ENCODE results near the gene ENTPD8.
"Not testable (repeated sequence)": the region's sequence is repeated elsewhere in the genome, so short reads cannot be mapped to it uniquely, and the experiment has no call there.

Gene ENTPD8

GRCh38 chr9:137411645-137412380 lies 29.3 kb downstream of the ENTPD8 start:
- no peak for DNase-seq (ENCODE audit: low spot score)

GRCh38 chr9:137411260-137411644 lies 29.9 kb downstream of the ENTPD8 start:
- no peak for DNase-seq (ENCODE audit: low spot score)

DNA sequence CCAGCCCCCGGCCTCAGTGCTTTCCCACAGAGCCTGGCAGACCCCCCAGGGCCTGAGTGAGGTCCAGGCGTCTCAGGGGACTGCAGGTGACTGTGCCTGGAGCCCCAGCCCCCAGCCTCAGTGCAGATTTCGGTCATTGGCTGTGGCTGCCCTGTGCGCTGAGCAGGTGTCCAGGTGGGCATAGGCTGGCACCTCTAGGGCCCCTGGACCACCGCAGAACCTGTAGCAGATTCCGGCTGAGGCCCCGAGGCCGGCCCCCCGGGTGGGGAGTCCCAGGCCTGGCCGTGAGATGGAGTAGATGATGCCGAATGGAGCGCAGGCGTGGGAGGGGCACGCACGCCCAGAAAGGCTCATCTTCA lies 30.3 kb downstream of the ENTPD8 start:
- DNase-seq (ENCODE audit: low spot score) = no peak

DNA sequence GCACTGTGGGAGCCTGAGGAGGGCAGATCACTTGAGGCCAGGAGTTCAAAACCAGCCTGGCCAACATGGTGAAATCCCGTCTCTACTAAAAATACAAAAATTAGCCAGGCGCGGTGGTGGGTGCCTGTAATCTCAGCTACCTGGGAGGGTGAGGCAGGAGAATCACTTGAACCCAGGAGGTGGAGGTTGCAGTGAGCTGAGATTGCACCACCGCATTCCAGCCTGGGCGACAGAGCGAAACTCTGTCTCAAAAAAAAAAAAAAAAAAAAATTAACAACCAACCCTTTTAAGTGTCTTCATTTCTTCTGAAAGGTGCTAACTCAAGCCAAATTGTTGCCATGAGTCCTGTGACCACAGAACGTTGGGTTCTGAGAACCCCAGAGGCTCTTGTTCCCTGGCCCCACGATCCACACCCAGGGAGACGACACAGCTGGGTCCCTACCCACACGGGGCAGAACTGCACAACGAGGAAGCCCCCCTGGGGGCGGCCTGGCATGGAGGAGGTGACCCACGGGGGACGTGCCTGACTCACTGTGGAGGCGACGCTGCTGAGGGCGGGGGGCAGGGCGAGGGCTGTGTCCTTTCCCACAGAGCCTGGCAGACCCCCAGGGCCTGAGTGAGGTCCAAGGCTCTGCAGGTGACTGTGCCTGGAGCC lies 30.8 kb downstream of the ENTPD8 start:
- DNase-seq (ENCODE audit: low spot score) = not testable (repeated sequence)

- no peak for DNase-seq (ENCODE audit: low spot score)
Observed at GRCh38 chr9:137409515-137409914, 31.6 kb downstream of the ENTPD8 start.

GRCh38 chr9:137408651-137409405 lies 32.3 kb downstream of the ENTPD8 start:
- no peak for DNase-seq (ENCODE audit: low spot score)

GRCh38 chr9:137407590-137408300 lies 33.4 kb downstream of the ENTPD8 start:
- DNase-seq (ENCODE audit: low spot score) = no peak

DNA sequence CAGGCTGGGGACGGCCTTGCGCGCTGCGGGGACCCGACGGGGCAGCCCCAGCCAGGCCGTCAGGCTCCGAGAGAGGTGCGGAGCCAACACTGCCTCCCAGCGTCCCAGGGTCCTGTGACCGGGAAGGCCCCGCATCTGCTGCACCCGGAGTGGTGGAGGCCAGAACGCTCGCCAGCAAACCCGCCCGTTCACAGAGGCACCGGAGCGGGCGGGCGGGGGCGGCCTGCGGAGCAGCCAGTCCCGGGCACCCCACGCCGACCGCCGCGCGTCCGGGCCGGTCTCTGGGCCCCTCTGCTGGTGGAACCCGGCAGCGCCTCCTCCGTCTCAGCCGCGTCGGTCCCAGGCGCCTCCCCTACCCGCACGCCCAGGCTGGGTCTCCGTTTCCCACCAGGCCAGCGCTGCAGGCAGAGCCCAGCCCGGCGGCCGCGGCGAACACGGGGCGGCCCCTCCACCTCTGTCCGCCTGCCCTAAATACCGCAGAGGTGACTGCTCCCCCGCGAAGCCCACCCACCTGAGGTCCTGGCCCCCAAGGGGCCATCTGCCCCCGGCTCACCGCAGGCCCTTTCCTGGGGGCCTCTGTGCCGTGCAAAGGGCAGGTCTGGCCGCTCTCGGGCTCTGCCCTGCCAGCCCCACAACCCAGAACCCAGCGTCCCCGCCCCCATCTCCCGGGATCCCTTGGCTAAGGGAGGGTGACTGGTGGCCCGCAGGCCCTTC lies 34.1 kb downstream of the ENTPD8 start:
- DNase-seq (ENCODE audit: low spot score) = no peak

GRCh38 chr9:137406085-137406760 lies 34.9 kb downstream of the ENTPD8 start:
- no peak for DNase-seq (ENCODE audit: low spot score)

GRCh38 chr9:137405677-137406081 lies 35.5 kb downstream of the ENTPD8 start:
- DNase-seq (ENCODE audit: low spot score) = no peak

DNA sequence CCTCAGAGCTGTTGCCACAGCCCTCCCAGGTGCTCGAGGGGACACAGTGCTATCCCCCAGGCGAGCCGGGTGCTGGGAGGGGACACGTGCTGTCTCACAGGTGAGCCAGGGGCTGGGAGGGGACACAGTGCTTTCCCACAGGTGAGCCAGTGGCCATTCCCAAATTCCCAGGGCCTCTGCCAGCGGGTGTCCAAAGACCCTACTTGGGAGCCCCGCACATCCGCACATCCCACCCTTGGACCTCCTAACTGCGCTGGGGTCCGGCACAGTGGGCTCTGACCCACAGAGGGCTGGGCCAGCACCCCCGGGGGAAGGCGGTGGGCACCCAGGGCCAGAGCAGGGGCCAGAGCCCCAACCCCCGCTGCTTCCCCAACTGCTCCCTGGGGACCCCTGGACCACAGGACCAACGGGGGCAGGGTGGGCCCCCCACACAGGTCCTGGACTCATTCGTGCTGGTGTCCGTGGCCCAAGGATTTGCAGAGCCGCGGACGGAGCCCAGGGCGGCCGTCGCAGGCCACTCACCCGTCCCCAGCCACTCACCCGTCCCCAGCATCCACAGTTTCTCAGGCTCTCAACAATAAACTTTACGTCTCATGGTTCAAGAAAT lies 36.1 kb downstream of the ENTPD8 start:
- DNase-seq (ENCODE audit: low spot score) = no peak

DNA sequence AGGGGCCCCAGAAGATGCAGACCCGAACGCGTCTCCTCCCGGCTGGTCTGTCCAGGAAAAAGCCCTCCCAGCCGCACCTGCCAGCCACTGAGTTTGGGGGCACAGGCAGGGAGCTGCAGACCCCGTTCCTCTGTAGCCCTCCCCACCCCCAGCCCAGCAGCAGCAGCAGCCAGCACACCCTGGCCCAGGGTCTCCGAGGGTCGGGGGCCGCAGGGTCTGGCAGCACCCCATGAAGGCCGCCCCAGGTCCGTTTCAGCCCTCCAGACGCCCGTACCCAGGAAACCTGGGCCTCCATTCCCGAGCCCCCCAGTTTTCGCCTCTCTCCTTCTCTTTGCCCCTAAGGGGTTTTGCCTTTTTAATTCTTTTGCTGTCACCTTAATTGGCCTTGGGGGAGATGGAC lies 37.9 kb downstream of the ENTPD8 start:
- DNase-seq (ENCODE audit: low spot score) = no peak

- no peak for DNase-seq (ENCODE audit: low spot score)
Observed at GRCh38 chr9:137402746-137403145, 38.4 kb downstream of the ENTPD8 start.

- DNase-seq (ENCODE audit: low spot score) = no peak
Observed at GRCh38 chr9:137398561-137399468, 42.3 kb downstream of the ENTPD8 start.

- no peak for DNase-seq (ENCODE audit: low spot score)
Observed at GRCh38 chr9:137397675-137398423, 43.3 kb downstream of the ENTPD8 start.

DNA sequence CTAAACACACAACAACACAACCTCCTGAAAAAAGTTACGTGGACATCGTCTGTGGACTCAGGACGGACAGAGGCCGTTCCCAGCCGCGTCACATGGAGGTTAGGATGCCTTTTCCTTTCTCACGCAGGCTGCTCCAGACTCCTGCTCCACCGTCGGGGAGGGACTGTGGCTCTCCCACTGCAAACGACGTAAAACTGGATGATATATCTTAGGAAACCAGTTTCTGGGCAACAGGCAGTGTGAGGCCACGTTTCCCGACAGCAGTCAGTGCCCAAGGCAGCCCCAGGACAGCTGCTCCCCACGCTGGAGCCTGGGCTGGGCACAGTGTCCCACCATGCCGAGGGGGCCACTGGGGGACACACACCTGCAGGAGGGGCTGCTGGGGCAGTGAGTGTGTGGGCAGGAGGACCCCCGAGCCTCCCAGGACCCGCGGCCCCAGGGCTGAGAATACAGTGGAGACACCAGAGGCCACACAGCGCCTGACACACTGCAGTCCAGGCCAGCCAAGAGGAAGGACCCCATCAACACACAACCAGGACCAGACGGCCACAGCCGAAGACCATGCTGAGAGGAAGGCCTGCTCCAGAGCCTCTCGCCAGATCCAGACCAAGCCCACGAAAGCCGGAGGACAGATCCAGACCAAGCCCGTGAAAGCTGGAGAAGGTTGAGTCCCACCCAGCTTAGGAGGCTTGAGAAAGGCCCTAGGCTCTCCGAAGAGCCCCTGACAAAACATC lies 44.4 kb downstream of the ENTPD8 start:
- no peak for DNase-seq (ENCODE audit: low spot score)

DNA sequence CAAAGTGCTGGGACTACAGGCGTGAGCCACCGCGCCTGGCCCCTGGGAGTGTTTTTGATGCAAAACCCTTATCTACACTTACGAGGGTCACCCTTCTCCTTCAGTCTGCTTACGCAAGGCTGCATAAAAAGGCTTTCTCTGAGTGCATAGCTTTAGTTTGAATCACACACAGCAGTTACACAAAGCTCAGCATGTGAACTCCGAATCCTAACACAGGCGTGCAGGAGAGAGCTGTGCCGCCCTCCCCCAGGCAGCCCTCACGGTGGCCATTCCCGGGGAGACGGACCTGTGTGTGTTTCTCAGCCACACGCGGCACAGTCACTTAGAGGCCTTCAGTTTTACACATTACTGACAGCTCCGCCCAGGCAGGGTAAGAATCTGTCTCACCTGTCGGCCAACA lies 44.9 kb downstream of the ENTPD8 start:
- no peak for DNase-seq (ENCODE audit: low spot score)

GRCh38 chr9:137395666-137396010 lies 45.5 kb downstream of the ENTPD8 start:
- DNase-seq (ENCODE audit: low spot score) = no peak
